Smooth muscle cell (in vitro differentiated cells): Measurements from ENCODE around the gene FURIN. TPM values are rescaled to one million over a fixed set of nuclear protein-coding genes. Genes with fewer than 3 reads are reported as not detected.

Experiments used
- DNase-seq: peaks from one replicate; lab custom pipeline; 2025; ENCODE audit not compliant: unreplicated experiment; lab: John Stamatoyannopoulos, UW
- H2AFZ ChIP-seq: fragments of 200-600 bp; sonication (generic); 2 replicates; pipeline ENCODE4 v1.6.0; 2016; ENCODE audit warnings: antibody characterized with exemption, low read depth, mild to moderate bottlenecking
- H3F3A ChIP-seq: fragments of 200-600 bp; sonication (generic); 2 replicates; pipeline ENCODE4 v1.6.0; 2017; ENCODE audit warnings: antibody characterized with exemption, low read depth
- H3K27ac ChIP-seq: fragments of 200-600 bp; sonication (generic); 2 replicates; pipeline ENCODE4 v1.5.1; 2016; ENCODE audit warnings: low read depth, mild to moderate bottlenecking
- H3K27me3 ChIP-seq: fragments of 200-600 bp; sonication (generic); 2 replicates; pipeline ENCODE4 v1.6.1; 2016; ENCODE audit warnings: low read depth, mild to moderate bottlenecking
- H3K36me3 ChIP-seq: fragments of 200-600 bp; sonication (generic); 2 replicates; pipeline ENCODE4 v1.5.1; 2016; ENCODE audit warnings: low read depth
- H3K4me1 ChIP-seq: fragments of 200-600 bp; sonication (generic); 2 replicates; pipeline ENCODE4 v1.5.1; 2016; ENCODE audit warnings: low read depth
- H3K4me2 ChIP-seq: fragments of 200-600 bp; sonication (generic); 2 replicates; pipeline ENCODE4 v1.6.0; 2016; ENCODE audit warnings: mild to moderate bottlenecking
- H3K4me3 ChIP-seq: fragments of 200-600 bp; sonication (generic); 2 replicates; pipeline ENCODE4 v1.5.1; 2016; ENCODE audit warnings: mild to moderate bottlenecking
- H3K79me2 ChIP-seq: fragments of 200-600 bp; sonication (generic); 2 replicates; pipeline ENCODE4 v1.6.0; 2016; ENCODE audit warnings: low read depth, mild to moderate bottlenecking
- H3K9ac ChIP-seq: fragments of 200-600 bp; sonication (generic); 2 replicates; pipeline ENCODE4 v1.6.0; 2016; ENCODE audit warnings: low read depth
- H3K9me3 ChIP-seq: fragments of 200-600 bp; sonication (generic); replicated peaks from 2 replicates; pipeline ENCODE4 v1.5.1; 2016; ENCODE audit warnings: low read depth
- H4K20me1 ChIP-seq: fragments of 200-600 bp; sonication (generic); 2 replicates; pipeline ENCODE4 v1.6.0; 2016; ENCODE audit warnings: low read depth
- WGBS: methylation state at CpG from one replicate; pipeline ENCODE4 v1.1.7; 2016; ENCODE audit warnings: low lambda C conversion rate; 5-methylcytosine and 5-hydroxymethylcytosine counted together
- polyA plus RNA-seq: library from polyadenylated mRNA; unstranded; fragments of >200 nt; fragmentation: Nextera tagmentation; extraction: Ambion mirVana; gene quantifications from 2 replicates; pipeline ENCODE4 v1.2.1, GENCODE V29; 2016
- total RNA-seq: library from RNA; depleted of rRNA; stranded (reverse); fragments of >200 nt; gene quantifications from 2 replicates; pipeline ENCODE4 v1.2.3, GENCODE V29; 2014
- TF ChIP-seq, protein P1 (sequence below): fragments of 200-600 bp; sonication (generic); IDR thresholded peaks from 2 replicates; pipeline ENCODE4 v1.5.1; 2017; ENCODE audit warnings: borderline replicate concordance, mild to moderate bottlenecking, antibody characterized with exemption; ENCODE audit not compliant: insufficient read depth, poor library complexity, severe bottlenecking

Gene FURIN
- total and polyA plus RNA-seq, 2 experiments from 2014 or later = 66.0 to 113 TPM

DNA sequence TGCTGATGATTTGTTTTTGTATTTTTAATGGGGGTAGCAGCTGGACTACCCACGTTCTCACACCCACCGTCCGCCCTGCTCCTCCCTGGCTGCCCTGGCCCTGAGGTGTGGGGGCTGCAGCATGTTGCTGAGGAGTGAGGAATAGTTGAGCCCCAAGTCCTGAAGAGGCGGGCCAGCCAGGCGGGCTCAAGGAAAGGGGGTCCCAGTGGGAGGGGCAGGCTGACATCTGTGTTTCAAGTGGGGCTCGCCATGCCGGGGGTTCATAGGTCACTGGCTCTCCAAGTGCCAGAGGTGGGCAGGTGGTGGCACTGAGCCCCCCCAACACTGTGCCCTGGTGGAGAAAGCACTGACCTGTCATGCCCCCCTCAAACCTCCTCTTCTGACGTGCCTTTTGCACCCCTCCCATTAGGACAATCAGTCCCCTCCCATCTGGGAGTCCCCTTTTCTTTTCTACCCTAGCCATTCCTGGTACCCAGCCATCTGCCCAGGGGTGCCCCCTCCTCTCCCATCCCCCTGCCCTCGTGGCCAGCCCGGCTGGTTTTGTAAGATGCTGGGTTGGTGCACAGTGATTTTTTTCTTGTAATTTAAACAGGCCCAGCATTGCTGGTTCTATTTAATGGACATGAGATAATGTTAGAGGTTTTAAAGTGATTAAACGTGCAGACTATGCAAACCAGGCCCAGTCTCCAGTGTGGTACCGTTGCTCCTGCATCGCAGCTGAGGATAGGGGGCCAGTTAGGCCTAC, 14.6 kb downstream of the FURIN start:
- WGBS = 81% methylated on average over 13 of the region's 13 CpGs
- H3K4me3 ChIP-seq = no peak overlapping the region
- peaks cover 17% of the 10 kb centered on the region for H3F3A ChIP-seq
- H3K9ac ChIP-seq = peak overlapping the region; percentile 69
- H3K27me3 ChIP-seq = no peaks in the 10 kb centered on the region
- H3K4me2 ChIP-seq = no peak overlapping the region
- DNase-seq = no peak
- H3K36me3 ChIP-seq = no peaks in the 10 kb centered on the region
- no peaks in the 10 kb centered on the region for H4K20me1 ChIP-seq
- peak overlapping the region; percentile 68 for H3K27ac ChIP-seq
- no peaks in the 10 kb centered on the region for H3K9me3 ChIP-seq
- TF ChIP-seq, protein P1, sequence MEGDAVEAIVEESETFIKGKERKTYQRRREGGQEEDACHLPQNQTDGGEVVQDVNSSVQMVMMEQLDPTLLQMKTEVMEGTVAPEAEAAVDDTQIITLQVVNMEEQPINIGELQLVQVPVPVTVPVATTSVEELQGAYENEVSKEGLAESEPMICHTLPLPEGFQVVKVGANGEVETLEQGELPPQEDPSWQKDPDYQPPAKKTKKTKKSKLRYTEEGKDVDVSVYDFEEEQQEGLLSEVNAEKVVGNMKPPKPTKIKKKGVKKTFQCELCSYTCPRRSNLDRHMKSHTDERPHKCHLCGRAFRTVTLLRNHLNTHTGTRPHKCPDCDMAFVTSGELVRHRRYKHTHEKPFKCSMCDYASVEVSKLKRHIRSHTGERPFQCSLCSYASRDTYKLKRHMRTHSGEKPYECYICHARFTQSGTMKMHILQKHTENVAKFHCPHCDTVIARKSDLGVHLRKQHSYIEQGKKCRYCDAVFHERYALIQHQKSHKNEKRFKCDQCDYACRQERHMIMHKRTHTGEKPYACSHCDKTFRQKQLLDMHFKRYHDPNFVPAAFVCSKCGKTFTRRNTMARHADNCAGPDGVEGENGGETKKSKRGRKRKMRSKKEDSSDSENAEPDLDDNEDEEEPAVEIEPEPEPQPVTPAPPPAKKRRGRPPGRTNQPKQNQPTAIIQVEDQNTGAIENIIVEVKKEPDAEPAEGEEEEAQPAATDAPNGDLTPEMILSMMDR = no peak
- H3K4me1 ChIP-seq = peaks cover 17% of the 10 kb centered on the region
- H3K79me2 ChIP-seq = no peaks in the 10 kb centered on the region
- H2AFZ ChIP-seq = no peak overlapping the region

DNA sequence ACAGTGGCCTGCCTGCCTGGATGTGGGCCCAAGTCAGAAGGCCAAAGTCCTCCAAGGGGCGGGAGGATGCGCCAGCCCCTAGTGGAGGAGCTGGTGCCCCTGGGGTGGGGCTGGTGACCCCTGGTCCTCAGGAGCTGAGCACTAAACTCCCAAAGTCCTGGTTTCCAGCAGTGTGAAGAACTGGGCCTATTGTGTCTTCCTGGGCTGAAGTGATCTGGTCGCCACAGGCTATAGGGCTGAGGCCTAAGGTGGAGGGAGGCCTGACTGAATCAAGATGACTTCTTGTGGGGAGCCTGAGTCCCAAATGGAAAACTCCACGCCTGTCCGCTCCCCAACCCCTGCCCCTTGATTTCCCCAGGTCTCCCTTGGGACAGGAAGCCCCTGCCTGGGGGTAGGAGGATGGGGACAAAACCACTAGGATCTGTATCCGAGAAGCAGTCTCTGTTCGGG, 15.2 kb downstream of the FURIN start:
- H3K79me2 ChIP-seq = no peaks in the 10 kb centered on the region
- WGBS = 72% methylated on average over 7 of the region's 7 CpGs
- no peaks in the 10 kb centered on the region for H3K27me3 ChIP-seq
- peak overlapping the region; percentile 54 for H3K4me3 ChIP-seq
- TF ChIP-seq, protein P1 = no peak
- H3F3A ChIP-seq = peaks cover 17% of the 10 kb centered on the region
- H3K4me2 ChIP-seq = peak overlapping the region; percentile 89
- peak overlapping the region; percentile 68 for H3K27ac ChIP-seq
- no peaks in the 10 kb centered on the region for H4K20me1 ChIP-seq
- H3K9ac ChIP-seq = peak overlapping the region; percentile 69
- DNase-seq = no peak
- no peaks in the 10 kb centered on the region for H3K9me3 ChIP-seq
- H3K36me3 ChIP-seq = no peaks in the 10 kb centered on the region
- peak overlapping the region; percentile 86 for H2AFZ ChIP-seq
- H3K4me1 ChIP-seq = peaks cover 17% of the 10 kb centered on the region

DNA sequence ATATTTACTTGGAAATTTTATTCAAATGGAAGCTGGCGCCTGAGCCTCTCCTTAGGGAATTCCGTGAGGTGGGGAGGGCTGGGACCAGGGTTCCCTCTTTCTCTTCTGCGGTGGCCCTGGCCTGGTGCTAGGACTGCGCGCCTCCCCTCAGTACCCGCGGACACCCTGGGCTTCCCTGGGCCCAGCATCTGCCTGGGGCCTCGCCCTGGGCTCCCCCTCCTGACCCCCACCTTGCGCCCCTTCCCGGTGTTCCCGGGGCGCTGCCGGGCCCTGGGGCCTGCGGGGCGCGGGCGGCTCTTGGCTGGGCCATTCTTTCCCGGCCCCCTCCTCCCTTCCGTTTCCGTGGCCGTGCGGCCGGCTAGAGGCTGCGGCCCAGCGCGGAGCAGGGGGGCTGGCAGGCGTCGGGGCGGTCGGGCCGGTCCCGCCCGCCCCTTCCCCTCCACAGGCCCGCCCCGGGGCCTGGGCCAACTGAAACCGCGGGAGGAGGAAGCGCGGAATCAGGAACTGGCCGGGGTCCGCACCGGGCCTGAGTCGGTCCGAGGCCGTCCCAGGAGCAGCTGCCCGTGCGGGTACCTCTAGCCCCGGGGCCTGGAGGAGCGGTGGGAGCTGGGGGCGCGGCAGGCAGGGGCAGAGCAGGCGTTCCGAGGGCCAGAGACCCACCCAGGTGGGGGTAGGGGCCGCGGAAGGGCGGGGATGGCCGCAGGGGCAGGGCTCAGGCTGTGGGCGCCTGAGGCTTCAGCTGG, 15.8 kb downstream of the FURIN start, which contains the start of gene FES:
FES (plus strand) TSS at position 529 of the 743 bp plus-strand sequence. CDS start 542 bp downstream, outside the sequence.
- WGBS = 17% methylated on average over 14 of the region's 58 CpGs
- Histone ChIP-seq H3K9ac (peak within 1 kb of the TSS; percentile 69), H4K20me1 (no peaks in the 10 kb centered on the region), H3K9me3 (no peaks in the 10 kb centered on the region), H3K36me3 (no peaks in the 10 kb centered on the region), H2AFZ (peak within 1 kb of the TSS; percentile 86), H3K4me2 (peak within 1 kb of the TSS; percentile 89), H3K27ac (peak within 1 kb of the TSS; percentile 68), H3K27me3 (no peaks in the 10 kb centered on the region), H3F3A (peaks cover 17% of the 10 kb centered on the region), H3K4me1 (peaks cover 17% of the 10 kb centered on the region), H3K4me3 (peak within 1 kb of the TSS; percentile 54), H3K79me2 (no peaks in the 10 kb centered on the region)
- no peak for DNase-seq
- TF ChIP-seq, protein P1 = no peak
